ENCODE measurements around the gene HAS3.

GRCh38 chr16:69115837-69116236 is 10.4 kb downstream of the HAS3 start:
- TF ChIP-seq, protein P1, sequence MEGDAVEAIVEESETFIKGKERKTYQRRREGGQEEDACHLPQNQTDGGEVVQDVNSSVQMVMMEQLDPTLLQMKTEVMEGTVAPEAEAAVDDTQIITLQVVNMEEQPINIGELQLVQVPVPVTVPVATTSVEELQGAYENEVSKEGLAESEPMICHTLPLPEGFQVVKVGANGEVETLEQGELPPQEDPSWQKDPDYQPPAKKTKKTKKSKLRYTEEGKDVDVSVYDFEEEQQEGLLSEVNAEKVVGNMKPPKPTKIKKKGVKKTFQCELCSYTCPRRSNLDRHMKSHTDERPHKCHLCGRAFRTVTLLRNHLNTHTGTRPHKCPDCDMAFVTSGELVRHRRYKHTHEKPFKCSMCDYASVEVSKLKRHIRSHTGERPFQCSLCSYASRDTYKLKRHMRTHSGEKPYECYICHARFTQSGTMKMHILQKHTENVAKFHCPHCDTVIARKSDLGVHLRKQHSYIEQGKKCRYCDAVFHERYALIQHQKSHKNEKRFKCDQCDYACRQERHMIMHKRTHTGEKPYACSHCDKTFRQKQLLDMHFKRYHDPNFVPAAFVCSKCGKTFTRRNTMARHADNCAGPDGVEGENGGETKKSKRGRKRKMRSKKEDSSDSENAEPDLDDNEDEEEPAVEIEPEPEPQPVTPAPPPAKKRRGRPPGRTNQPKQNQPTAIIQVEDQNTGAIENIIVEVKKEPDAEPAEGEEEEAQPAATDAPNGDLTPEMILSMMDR (IDR thresholded peaks at IDR 0.05; ENCODE audit: low read depth, low read length, poor library complexity, severe bottlenecking) = no peak
- TF ChIP-seq EZH2phosphoT487 (IDR thresholded peaks at IDR 0.05; ENCODE audit: borderline replicate concordance, low read length) = no peak
